ENCODE measurements around the gene MEGF6. TPM values are rescaled to one million over a fixed set of nuclear protein-coding genes. Genes with fewer than 3 reads are reported as not detected.
A peak's percentile ranks its signal among the peaks of the same experiment; 100 is the strongest.

MEGF6 gene
- total RNA-seq, 1 experiment from 2014 or later = 21.3 TPM

- Histone ChIP-seq H2BK120ac (ENCODE audit: low read depth, low read length, poor library complexity, severe bottlenecking) (no peak overlapping the region), H2AK5ac (ENCODE audit: insufficient read length, low read length) (no peak overlapping the region), H3K4me2 (ENCODE audit: insufficient read depth, insufficient read length, low read length) (no peak overlapping the region), H3K18ac (ENCODE audit: insufficient read length, low read depth, low read length) (no peak overlapping the region), H3K4ac (ENCODE audit: low read depth, low read length) (no peak overlapping the region; the same call in 1 of the 2 replicates), H3K9me3 (ENCODE audit: control insufficient read depth, low read depth, low read length) (no peaks in the 10 kb centered on the region), H3K79me1 (ENCODE audit: insufficient read depth, low read depth, low read length, poor library complexity, severe bottlenecking) (no peaks in the 10 kb centered on the region), H4K91ac (ENCODE audit: insufficient read length, low read depth, low read length) (no peak overlapping the region), H3K9ac (ENCODE audit: extremely low read depth, insufficient read length, low read length) (no peak overlapping the region), H3T11ph (ENCODE audit: low read length) (no peak overlapping the region), H4K5ac (ENCODE audit: insufficient read length, low read depth, low read length) (no peak overlapping the region), H2BK12ac (ENCODE audit: insufficient read length, low read depth, low read length) (no peak overlapping the region), H2BK5ac (ENCODE audit: insufficient read length, low read length) (no peak overlapping the region), H3K14ac (ENCODE audit: insufficient read depth, low read length) (no peak overlapping the region), H3K27me3 (ENCODE audit: insufficient read depth, low read length) (no peaks in the 10 kb centered on the region), H3K56ac (ENCODE audit: insufficient read length, low read depth, low read length) (no peak overlapping the region), H3K79me2 (ENCODE audit: insufficient read depth, low read length) (no peaks in the 10 kb centered on the region), H3K23ac (ENCODE audit: insufficient read length, low read depth, low read length) (no peak overlapping the region), H2BK15ac (ENCODE audit: low read depth, low read length) (no peak overlapping the region), H3K27ac (ENCODE audit: insufficient read length, low read depth, low read length) (no peak overlapping the region), H2BK20ac (ENCODE audit: low read depth, low read length, poor library complexity, severe bottlenecking) (no peak overlapping the region), H3K4me1 (ENCODE audit: insufficient read depth, low read length) (no peaks in the 10 kb centered on the region), H4K8ac (replicated peaks; ENCODE audit: insufficient read length, low read depth, low read length) (no peak overlapping the region), H3K23me2 (ENCODE audit: insufficient read length, low read depth, low read length, poor library complexity, severe bottlenecking) (no peaks in the 10 kb centered on the region), H2AFZ (ENCODE audit: low read length) (no peak overlapping the region), H4K20me1 (ENCODE audit: control insufficient read depth, insufficient read depth, insufficient read length) (no peaks in the 10 kb centered on the region)
- TF ChIP-seq, protein P1, sequence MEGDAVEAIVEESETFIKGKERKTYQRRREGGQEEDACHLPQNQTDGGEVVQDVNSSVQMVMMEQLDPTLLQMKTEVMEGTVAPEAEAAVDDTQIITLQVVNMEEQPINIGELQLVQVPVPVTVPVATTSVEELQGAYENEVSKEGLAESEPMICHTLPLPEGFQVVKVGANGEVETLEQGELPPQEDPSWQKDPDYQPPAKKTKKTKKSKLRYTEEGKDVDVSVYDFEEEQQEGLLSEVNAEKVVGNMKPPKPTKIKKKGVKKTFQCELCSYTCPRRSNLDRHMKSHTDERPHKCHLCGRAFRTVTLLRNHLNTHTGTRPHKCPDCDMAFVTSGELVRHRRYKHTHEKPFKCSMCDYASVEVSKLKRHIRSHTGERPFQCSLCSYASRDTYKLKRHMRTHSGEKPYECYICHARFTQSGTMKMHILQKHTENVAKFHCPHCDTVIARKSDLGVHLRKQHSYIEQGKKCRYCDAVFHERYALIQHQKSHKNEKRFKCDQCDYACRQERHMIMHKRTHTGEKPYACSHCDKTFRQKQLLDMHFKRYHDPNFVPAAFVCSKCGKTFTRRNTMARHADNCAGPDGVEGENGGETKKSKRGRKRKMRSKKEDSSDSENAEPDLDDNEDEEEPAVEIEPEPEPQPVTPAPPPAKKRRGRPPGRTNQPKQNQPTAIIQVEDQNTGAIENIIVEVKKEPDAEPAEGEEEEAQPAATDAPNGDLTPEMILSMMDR (conservative IDR thresholded peaks at IDR 0.05) = peak; percentile 44; the same call in 2 of the 3 replicates
- Mint-ChIP-seq H3K27ac (no peak overlapping the region), H3K36me3 (ENCODE audit: insufficient read depth in 1 of 3, low read depth in 3 of 3) (peaks cover 0 to 19% (median 9%) of the 10 kb centered on the region in 3 experiments; a peak in 4 of 7 replicates), H3K27me3 (ENCODE audit: low read depth) (peaks cover 4% of the 10 kb centered on the region), H3K4me1 (peaks cover 2 to 3% of the 10 kb centered on the region in 2 experiments; a peak in 3 of 4 replicates), H3K4me3 (no peak overlapping the region), H3K9me3 (peaks cover 2 to 29% of the 10 kb centered on the region in 2 experiments; a peak in 3 of 5 replicates)
- no CpG with 5 or more reads among the region's 18 CpGs for WGBS (ENCODE audit: extremely low coverage, insufficient read length, low lambda C conversion rate)
- peak; percentile 44 for DNase-seq
These were observed 128.9 kb downstream of the MEGF6 start for GRCh38 chr1:3482378-3482849.
